OCI-LY7 (cell line): ENCODE measurements around the gene DNMBP. TPM values are rescaled to one million over a fixed set of nuclear protein-coding genes. Genes with fewer than 3 reads are reported as not detected.

Experiments used
- BruUV-seq: library from RNA; stranded (reverse); fragments of 400-500 nt; replicated peaks from 2 replicates; lab custom pipeline; 2021; lab: Mats Ljungman, UMichigan
- CTCF ChIA-PET: fragments of 300-600 bp; sonication (Branson Sonifier 250); formaldehyde crosslinking; loops from one replicate; lab custom pipeline; 2022; ENCODE audit warnings: antibody characterized with exemption; ENCODE audit not compliant: unreplicated experiment; lab: Charles Lee
- POLR2A ChIA-PET: fragments of 300-600 bp; sonication (Branson Sonifier 250); formaldehyde crosslinking; loops from one replicate; lab custom pipeline; 2022; ENCODE audit warnings: antibody characterized with exemption; lab: Charles Lee
- DNase-seq: peaks from one replicate; pipeline ENCODE4 v3.0.0-alpha.2; 2015; ENCODE audit warnings: low spot score
- H2AFZ ChIP-seq: fragments of 200-600 bp; sonication (generic), shearing (Covaris generic); 2 replicates; pipeline ENCODE4 v1.6.1; 2014; ENCODE audit warnings: mild to moderate bottlenecking, antibody characterized with exemption, low read length, moderate library complexity
- H3K27ac ChIP-seq: fragments of 200-600 bp; sonication (generic); 2 replicates; pipeline ENCODE4 v1.5.1; 2014; ENCODE audit warnings: mixed run types, low read depth, mild to moderate bottlenecking, moderate library complexity, low read length, inconsistent platforms; ENCODE audit not compliant: poor library complexity, severe bottlenecking
- H3K36me3 ChIP-seq: fragments of 200-600 bp; sonication (generic); 2 replicates; pipeline ENCODE4 v1.6.1; 2014; ENCODE audit warnings: mild to moderate bottlenecking, antibody characterized with exemption, low read length, moderate library complexity, mixed read lengths; ENCODE audit not compliant: insufficient read depth
- H3K4me1 ChIP-seq: fragments of 200-600 bp; sonication (generic); 2 replicates; pipeline ENCODE4 v1.5.1; 2014; ENCODE audit warnings: mild to moderate bottlenecking, low read length; ENCODE audit not compliant: insufficient read depth, poor library complexity, severe bottlenecking
- H3K4me2 ChIP-seq: fragments of 200-600 bp; sonication (generic); 2 replicates; pipeline ENCODE4 v1.6.1; 2014; ENCODE audit warnings: mild to moderate bottlenecking, low read length
- H3K4me3 ChIP-seq: fragments of 200-600 bp; sonication (generic); 2 replicates; pipeline ENCODE4 v1.5.1; 2014; ENCODE audit warnings: mild to moderate bottlenecking, low read depth, low read length; ENCODE audit not compliant: poor library complexity, severe bottlenecking
- H3K79me2 ChIP-seq: fragments of 200-600 bp; sonication (generic); 2 replicates; pipeline ENCODE4 v1.6.1; 2016; ENCODE audit warnings: low read depth, mild to moderate bottlenecking, low read length, moderate library complexity, mixed read lengths; ENCODE audit not compliant: insufficient read depth
- H3K9me2 ChIP-seq: fragments of 200-600 bp; sonication (generic); 2 replicates; pipeline ENCODE4 v1.6.1; 2016; ENCODE audit warnings: mild to moderate bottlenecking, low read length, mixed read lengths; ENCODE audit not compliant: insufficient read depth
- H3K9me3 ChIP-seq: fragments of 200-600 bp; sonication (generic); 2 replicates; pipeline ENCODE4 v1.6.1; 2014; ENCODE audit warnings: mild to moderate bottlenecking, mixed run types, low read length, mixed read lengths
- H4K20me1 ChIP-seq: fragments of 200-600 bp; sonication (generic); 2 replicates; pipeline ENCODE4 v1.6.1; 2014; ENCODE audit warnings: mild to moderate bottlenecking, antibody characterized with exemption, low read length, moderate library complexity, mixed read lengths; ENCODE audit not compliant: insufficient read depth
- EZH2phosphoT487 ChIP-seq: fragments of 200-600 bp; sonication (generic); IDR thresholded peaks from 2 replicates; pipeline ENCODE4 v1.6.1; 2018; ENCODE audit warnings: low read depth, borderline replicate concordance, mild to moderate bottlenecking, mixed run types, antibody characterized with exemption, low read length, moderate library complexity, mixed read lengths
- intact Hi-C: fragments of 100-400 bp; cut with micrococcal nuclease; formaldehyde crosslinking; loops from one replicate; pipeline ENCODE4 v1.10.0; 2022; ENCODE audit not compliant: unreplicated experiment
- total RNA-seq, 2 experiments: library from RNA; depleted of rRNA in 1 of 2; stranded (reverse); fragments of >200 nt in 1 of 2; shearing (Covaris generic) in 1 of 2; gene quantifications; 2 replicates each; pipeline ENCODE4 v1.2.3, GENCODE V29; 2014 to 2022
- TF ChIP-seq, protein P1 (sequence below): fragments of 200-600 bp; sonication (generic); conservative IDR thresholded peaks from 2 replicates; pipeline ENCODE4 v1.5.1; 2014; ENCODE audit warnings: mild to moderate bottlenecking, antibody characterized with exemption, low read length, moderate library complexity, mixed read lengths

The DNMBP gene
- total RNA-seq, 2 experiments from 2014 or later = 27.0 to 36.2 TPM

DNA sequence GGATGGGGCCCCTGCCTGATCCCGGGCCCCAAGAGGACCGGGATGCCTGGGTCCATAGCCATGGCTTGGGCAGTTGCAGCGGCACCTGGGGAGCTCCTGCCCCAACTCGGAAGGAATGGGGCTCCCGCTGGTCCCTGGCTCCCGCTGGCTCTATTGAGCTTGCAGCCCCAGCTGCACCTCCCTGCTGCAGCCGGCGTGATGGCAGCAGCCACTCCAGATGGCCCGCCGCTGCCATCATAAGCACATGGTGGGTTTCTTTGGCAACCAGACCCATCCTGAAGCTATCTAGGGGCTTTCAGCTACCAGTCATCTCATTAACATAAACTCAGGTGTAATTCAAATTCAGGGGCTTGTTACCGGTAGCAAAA is 11.1 kb upstream of the DNMBP start:
- intact Hi-C loops = no loop called here
- POLR2A ChIA-PET = interaction anchor here (0.6 to 2.6 kb wide), 21 partner anchors 8 to 410 kb away, joined by 3 to 17 read pairs (median 4); partner anchors contain the start of genes DNMBP and SCD

DNA sequence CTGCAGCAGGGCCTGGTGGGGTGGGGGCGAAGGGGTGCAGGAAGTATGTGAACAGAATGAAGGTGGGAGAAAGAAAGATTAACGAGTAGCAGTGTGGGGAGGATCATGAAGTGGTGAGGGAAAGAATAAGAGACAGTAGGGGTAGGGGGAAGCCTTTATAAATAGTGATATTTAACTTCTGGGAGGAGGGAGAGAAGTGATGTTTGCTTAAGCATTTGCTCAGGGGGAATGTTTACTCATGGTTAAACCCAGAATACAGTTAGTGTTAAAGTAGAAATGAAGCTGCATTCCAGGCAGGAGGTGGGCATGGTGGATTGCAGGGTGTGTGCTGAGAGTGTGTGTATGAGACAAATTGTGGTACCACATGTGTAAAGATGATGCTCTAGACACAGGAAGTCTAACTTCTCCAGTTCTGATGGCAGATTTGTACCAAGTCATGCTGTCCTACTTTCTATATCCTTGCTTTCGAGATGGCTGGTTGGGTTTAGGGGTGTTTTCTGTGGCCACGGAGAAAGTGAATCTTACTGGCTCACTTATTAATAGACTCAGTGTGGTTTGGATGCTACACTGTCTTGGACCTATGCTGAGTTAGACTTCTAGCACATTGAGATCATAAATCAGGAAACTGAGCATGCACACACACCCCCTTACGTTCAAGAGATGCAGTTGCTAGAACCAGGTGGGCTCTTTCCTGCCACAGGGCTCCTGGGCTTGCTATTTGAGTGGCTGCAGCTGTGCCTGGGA is 10.6 kb upstream of the DNMBP start:
- Histone ChIP-seq H3K27ac (peak overlapping the region; percentile 95), H3K4me3 (peak overlapping the region; percentile 54), H2AFZ (peak overlapping the region; percentile 59; the same call in 1 of the 2 replicates), H3K4me1 (peaks cover 74% of the 10 kb centered on the region), H3K4me2 (peak overlapping the region; percentile 73), H4K20me1 (no peaks in the 10 kb centered on the region), H3K9me2 (no peaks in the 10 kb centered on the region), H3K36me3 (peaks cover 6% of the 10 kb centered on the region), H3K79me2 (no peaks in the 10 kb centered on the region), H3K9me3 (peaks cover 9% of the 10 kb centered on the region)
- TF ChIP-seq EZH2phosphoT487 = no peak
- TF ChIP-seq, protein P1, sequence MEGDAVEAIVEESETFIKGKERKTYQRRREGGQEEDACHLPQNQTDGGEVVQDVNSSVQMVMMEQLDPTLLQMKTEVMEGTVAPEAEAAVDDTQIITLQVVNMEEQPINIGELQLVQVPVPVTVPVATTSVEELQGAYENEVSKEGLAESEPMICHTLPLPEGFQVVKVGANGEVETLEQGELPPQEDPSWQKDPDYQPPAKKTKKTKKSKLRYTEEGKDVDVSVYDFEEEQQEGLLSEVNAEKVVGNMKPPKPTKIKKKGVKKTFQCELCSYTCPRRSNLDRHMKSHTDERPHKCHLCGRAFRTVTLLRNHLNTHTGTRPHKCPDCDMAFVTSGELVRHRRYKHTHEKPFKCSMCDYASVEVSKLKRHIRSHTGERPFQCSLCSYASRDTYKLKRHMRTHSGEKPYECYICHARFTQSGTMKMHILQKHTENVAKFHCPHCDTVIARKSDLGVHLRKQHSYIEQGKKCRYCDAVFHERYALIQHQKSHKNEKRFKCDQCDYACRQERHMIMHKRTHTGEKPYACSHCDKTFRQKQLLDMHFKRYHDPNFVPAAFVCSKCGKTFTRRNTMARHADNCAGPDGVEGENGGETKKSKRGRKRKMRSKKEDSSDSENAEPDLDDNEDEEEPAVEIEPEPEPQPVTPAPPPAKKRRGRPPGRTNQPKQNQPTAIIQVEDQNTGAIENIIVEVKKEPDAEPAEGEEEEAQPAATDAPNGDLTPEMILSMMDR = peak; percentile 64
- peak; percentile 94 for DNase-seq
- intact Hi-C loops = no loop called here
- BruUV-seq = TSS peak; percentile 92
- POLR2A ChIA-PET = interaction anchor here (0.6 to 2.6 kb wide), 17 partner anchors 7 to 327 kb away, joined by 3 to 17 read pairs (median 4); partner anchors contain the start of genes DNMBP and SCD
- CTCF ChIA-PET = interaction anchor here (1.1 to 2.1 kb wide), 3 partner anchors 12 to 25 kb away, joined by 4 to 16 read pairs (median 5); no protein-coding TSS in a partner anchor

More for the DNA sequence above, 11.1 kb upstream of the DNMBP start:
- peak; percentile 86 for DNase-seq
- CTCF ChIA-PET = interaction anchor here (1.1 to 2.1 kb wide), 3 partner anchors 12 to 24 kb away, joined by 4 to 16 read pairs (median 5); no protein-coding TSS in a partner anchor
- H3K4me2 ChIP-seq = peak overlapping the region; percentile 73
- H2AFZ ChIP-seq = peak overlapping the region; percentile 59; the same call in 1 of the 2 replicates
- TF ChIP-seq, protein P1 = no peak; the same call in none of the 2 replicates
- TF ChIP-seq EZH2phosphoT487 = no peak
- peak overlapping the region; percentile 95 for H3K27ac ChIP-seq
- BruUV-seq = no TSS peak
- H3K36me3 ChIP-seq = peaks cover 6% of the 10 kb centered on the region
- H3K79me2 ChIP-seq = no peaks in the 10 kb centered on the region
- peaks cover 8% of the 10 kb centered on the region for H3K9me3 ChIP-seq
- peaks cover 74% of the 10 kb centered on the region for H3K4me1 ChIP-seq
- H3K9me2 ChIP-seq = no peaks in the 10 kb centered on the region
- H4K20me1 ChIP-seq = no peaks in the 10 kb centered on the region
- peak overlapping the region; percentile 54 for H3K4me3 ChIP-seq
